Right ventricle myocardium superior (tissue), 1 donor: ENCODE data around the gene NPY4R. TPM values are rescaled to one million over a fixed set of nuclear protein-coding genes. Genes with fewer than 3 reads are reported as not detected.
"Not testable (repeated sequence)": the region's sequence is repeated elsewhere in the genome, so short reads cannot be mapped to it uniquely, and the experiment has no call there.

Experiments
- ATAC-seq: fragments of 200-7000 bp; cut with Tn5 transposase; one replicate; pipeline ENCODE4 v1.9.1; 2020; ENCODE audit warnings: mild to moderate bottlenecking; ENCODE audit not compliant: poor library complexity
- DNase-seq: peaks from one replicate; pipeline ENCODE4 v3.0.0-alpha.2; 2020
- intact Hi-C: fragments of 100-400 bp; cut with DNase I; formaldehyde crosslinking; loops from one replicate; pipeline ENCODE4 v1.11.2; 2022
- total RNA-seq: library from RNA; stranded (reverse); fragmentation: NEBNext Ultra II Directional; extraction: Animal tissue kit (Norgen Biotek cat#: 25700); gene quantifications from one replicate; pipeline ENCODE4 v1.2.1, GENCODE V29; 2021
- donor health status: DM: no; HTN: yes; CAD: no; lungs with severe emphysema.

Gene NPY4R
- total RNA-seq, 1 donor from 2014 or later = not detected

DNA sequence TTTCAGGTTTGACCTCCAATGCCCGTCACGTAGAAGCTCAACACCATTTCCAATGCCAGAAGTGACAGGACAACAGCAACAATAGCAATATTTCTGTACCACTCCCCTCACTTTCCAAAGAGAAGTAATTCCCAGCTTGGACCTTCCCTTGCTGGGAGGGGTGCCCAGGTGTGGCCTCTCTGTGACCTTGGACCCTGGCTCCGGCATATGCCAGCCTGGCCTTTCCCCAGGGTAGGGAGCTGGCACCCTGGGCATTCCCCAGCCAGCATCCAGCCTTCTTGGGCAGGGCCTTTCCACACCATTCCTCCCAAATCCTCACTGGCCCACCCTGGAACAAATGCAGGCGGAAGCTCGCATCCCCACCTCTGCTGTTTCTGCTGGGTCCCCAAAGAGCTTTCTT lies 53.1 kb downstream of the NPY4R start:
- intact Hi-C loops, DNase-seq, ATAC-seq: not testable (repeated sequence)

- intact Hi-C loops, ATAC-seq, DNase-seq: not testable (repeated sequence)
These were observed 54.6 kb downstream of the NPY4R start for GRCh38 chr10:46411123-46411522.

Other genes starting within 250 kb of the NPY4R start
- gene ANTXRL, start 179.0 kb downstream of the NPY4R start, total RNA-seq = not detected
- gene ANXA8L1, start 90.2 kb downstream of the NPY4R start, total RNA-seq = 0.81 TPM
- gene GPRIN2, start 90.7 kb upstream of the NPY4R start, total RNA-seq = not detected
- gene SYT15, start 113.2 kb upstream of the NPY4R start, total RNA-seq = 2.7 TPM